ENCODE results near the gene TGFB2.

Gene TGFB2

GRCh38 chr1:218380125-218380977 lies 35.2 kb downstream of the TGFB2 start:
- DNase-seq = no peak
- in situ Hi-C loops (cut with MboI; ENCODE audit: low pct_unique_long_range_greater_than_20kb, low sequenced_read_pairs) = no loop called here

- in situ Hi-C loops (cut with MboI; ENCODE audit: low pct_unique_long_range_greater_than_20kb, low sequenced_read_pairs) = no loop called here
- DNase-seq = no peak
Measured at GRCh38 chr1:218382261-218382660, 37.1 kb downstream of the TGFB2 start.

GRCh38 chr1:218383051-218383450 lies 37.9 kb downstream of the TGFB2 start:
- no peak for DNase-seq
- in situ Hi-C loops (cut with MboI; ENCODE audit: low pct_unique_long_range_greater_than_20kb, low sequenced_read_pairs) = no loop called here

- no peak for DNase-seq
- in situ Hi-C loops (cut with MboI; ENCODE audit: low pct_unique_long_range_greater_than_20kb, low sequenced_read_pairs) = no loop called here
Measured at GRCh38 chr1:218383681-218384080, 38.5 kb downstream of the TGFB2 start.

GRCh38 chr1:218384581-218384993 lies 39.5 kb downstream of the TGFB2 start:
- in situ Hi-C loops (cut with MboI; ENCODE audit: low pct_unique_long_range_greater_than_20kb, low sequenced_read_pairs) = no loop called here
- DNase-seq = no peak

GRCh38 chr1:218388591-218388990 lies 43.5 kb downstream of the TGFB2 start:
- no peak for DNase-seq
- in situ Hi-C loops (cut with MboI; ENCODE audit: low pct_unique_long_range_greater_than_20kb, low sequenced_read_pairs) = no loop called here

- in situ Hi-C loops (cut with MboI; ENCODE audit: low pct_unique_long_range_greater_than_20kb, low sequenced_read_pairs) = no loop called here
Measured at GRCh38 chr1:218390618-218391017, 45.5 kb downstream of the TGFB2 start.

GRCh38 chr1:218392780-218393179 lies 47.6 kb downstream of the TGFB2 start:
- no peak for DNase-seq
- in situ Hi-C loops (cut with MboI; ENCODE audit: low pct_unique_long_range_greater_than_20kb, low sequenced_read_pairs) = no loop called here

More at GRCh38 chr1:218390618-218391017, 45.5 kb downstream of the TGFB2 start:
- DNase-seq = no peak

- in situ Hi-C loops (cut with MboI; ENCODE audit: low pct_unique_long_range_greater_than_20kb, low sequenced_read_pairs) = no loop called here
- no peak for DNase-seq
Measured at GRCh38 chr1:218394416-218394815, 49.3 kb downstream of the TGFB2 start.

GRCh38 chr1:218394989-218395388 lies 49.9 kb downstream of the TGFB2 start:
- in situ Hi-C loops (cut with MboI; ENCODE audit: low pct_unique_long_range_greater_than_20kb, low sequenced_read_pairs) = no loop called here
- DNase-seq = no peak

- no peak for DNase-seq
- in situ Hi-C loops (cut with MboI; ENCODE audit: low pct_unique_long_range_greater_than_20kb, low sequenced_read_pairs) = no loop called here
Measured at GRCh38 chr1:218395916-218396315, 50.8 kb downstream of the TGFB2 start.

- in situ Hi-C loops (cut with MboI; ENCODE audit: low pct_unique_long_range_greater_than_20kb, low sequenced_read_pairs) = no loop called here
- DNase-seq = no peak
Measured at GRCh38 chr1:218397752-218398339, 52.7 kb downstream of the TGFB2 start.

- DNase-seq = no peak
- in situ Hi-C loops (cut with MboI; ENCODE audit: low pct_unique_long_range_greater_than_20kb, low sequenced_read_pairs) = no loop called here
Measured at GRCh38 chr1:218400624-218401023, 55.5 kb downstream of the TGFB2 start.

- in situ Hi-C loops (cut with MboI; ENCODE audit: low pct_unique_long_range_greater_than_20kb, low sequenced_read_pairs) = no loop called here
Measured at GRCh38 chr1:218401441-218401997, 56.4 kb downstream of the TGFB2 start.

GRCh38 chr1:218401998-218402785 lies 57.1 kb downstream of the TGFB2 start:
- in situ Hi-C loops (cut with MboI; ENCODE audit: low pct_unique_long_range_greater_than_20kb, low sequenced_read_pairs) = no loop called here

More at GRCh38 chr1:218401441-218401997, 56.4 kb downstream of the TGFB2 start:
- no peak for DNase-seq

GRCh38 chr1:218402786-218403120 lies 57.6 kb downstream of the TGFB2 start:
- no peak for DNase-seq
- in situ Hi-C loops (cut with MboI; ENCODE audit: low pct_unique_long_range_greater_than_20kb, low sequenced_read_pairs) = no loop called here

More at GRCh38 chr1:218401998-218402785, 57.1 kb downstream of the TGFB2 start:
- DNase-seq = no peak

GRCh38 chr1:218403300-218403699 lies 58.2 kb downstream of the TGFB2 start:
- in situ Hi-C loops (cut with MboI; ENCODE audit: low pct_unique_long_range_greater_than_20kb, low sequenced_read_pairs) = no loop called here
- no peak for DNase-seq

GRCh38 chr1:218407630-218408029 lies 62.5 kb downstream of the TGFB2 start:
- in situ Hi-C loops (cut with MboI; ENCODE audit: low pct_unique_long_range_greater_than_20kb, low sequenced_read_pairs) = no loop called here
- no peak for DNase-seq

- no peak for DNase-seq
- in situ Hi-C loops (cut with MboI; ENCODE audit: low pct_unique_long_range_greater_than_20kb, low sequenced_read_pairs) = no loop called here
Measured at GRCh38 chr1:218408135-218408534, 63.0 kb downstream of the TGFB2 start.

GRCh38 chr1:218408942-218409341 lies 63.8 kb downstream of the TGFB2 start:
- DNase-seq = no peak

More at GRCh38 chr1:218408942-218409341, 63.8 kb downstream of the TGFB2 start:
- in situ Hi-C loops (cut with MboI; ENCODE audit: low pct_unique_long_range_greater_than_20kb, low sequenced_read_pairs) = no loop called here
